Stimulated activated CD4-positive, alpha-beta T cell treated with anti-CD3 and anti-CD28 coated beads, Interleukin-15, amount 100 ng/mL, for 1 hour (primary cell): ENCODE measurements around the gene CFAP57.

Experiments used
- DNase-seq, 2 donors: peaks; one replicate each; pipeline ENCODE4 v3.0.0-alpha.2; 2020; ENCODE audit warnings: low read depth in 1 of 2, low spot score in 1 of 2

CFAP57 gene

DNA sequence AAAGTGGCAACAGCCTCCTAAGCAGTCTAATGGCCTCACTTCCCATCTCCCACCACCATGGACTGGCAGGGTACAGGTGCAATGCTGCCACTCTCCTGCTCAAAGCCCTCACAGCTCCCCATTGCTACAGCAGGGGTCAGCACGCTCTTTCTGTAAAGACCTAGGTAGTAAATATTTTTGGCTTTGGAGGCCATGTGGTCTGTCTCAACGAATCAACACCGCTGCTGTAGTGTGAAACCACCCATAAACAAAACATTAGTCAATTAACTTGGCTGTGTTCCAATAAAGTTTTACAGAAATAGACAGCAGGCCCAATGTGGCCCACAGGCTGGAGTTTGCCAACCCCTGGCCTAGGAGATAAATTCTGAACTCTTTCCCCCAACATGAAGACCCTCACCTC, 53.0 kb downstream of the CFAP57 start:
- no peak for DNase-seq

DNA sequence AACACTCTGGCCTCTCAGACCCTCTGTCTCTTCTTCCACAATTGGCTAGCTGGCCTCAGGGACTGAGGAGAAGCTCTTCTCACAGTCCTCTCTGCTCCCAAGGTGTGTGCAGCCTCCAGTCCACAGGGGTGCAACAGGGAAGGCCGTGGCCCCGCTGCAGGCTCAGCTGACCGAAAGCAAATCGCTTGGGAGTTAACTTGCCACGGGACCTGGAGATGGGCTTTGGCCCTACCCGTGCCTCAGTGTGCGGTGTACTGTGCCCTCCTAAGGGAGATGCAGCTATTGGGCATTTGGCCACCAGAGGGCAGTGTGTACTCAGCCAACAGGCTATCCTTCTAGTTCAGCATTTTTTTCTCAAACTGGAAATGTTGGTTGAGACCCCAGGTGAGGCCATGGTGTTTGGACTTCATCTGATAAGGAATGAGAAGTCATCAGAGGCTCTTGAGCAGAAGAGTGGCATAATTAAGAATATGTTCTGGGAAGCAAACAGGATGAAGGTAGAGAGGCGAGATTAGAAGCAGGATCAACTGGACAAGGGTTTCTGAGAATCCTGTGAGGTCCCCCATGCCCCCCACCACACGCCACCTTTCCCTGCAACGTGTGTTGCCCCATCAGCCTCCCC, 55.1 kb downstream of the CFAP57 start:
- DNase-seq: peak; percentile 60 to 72

DNA sequence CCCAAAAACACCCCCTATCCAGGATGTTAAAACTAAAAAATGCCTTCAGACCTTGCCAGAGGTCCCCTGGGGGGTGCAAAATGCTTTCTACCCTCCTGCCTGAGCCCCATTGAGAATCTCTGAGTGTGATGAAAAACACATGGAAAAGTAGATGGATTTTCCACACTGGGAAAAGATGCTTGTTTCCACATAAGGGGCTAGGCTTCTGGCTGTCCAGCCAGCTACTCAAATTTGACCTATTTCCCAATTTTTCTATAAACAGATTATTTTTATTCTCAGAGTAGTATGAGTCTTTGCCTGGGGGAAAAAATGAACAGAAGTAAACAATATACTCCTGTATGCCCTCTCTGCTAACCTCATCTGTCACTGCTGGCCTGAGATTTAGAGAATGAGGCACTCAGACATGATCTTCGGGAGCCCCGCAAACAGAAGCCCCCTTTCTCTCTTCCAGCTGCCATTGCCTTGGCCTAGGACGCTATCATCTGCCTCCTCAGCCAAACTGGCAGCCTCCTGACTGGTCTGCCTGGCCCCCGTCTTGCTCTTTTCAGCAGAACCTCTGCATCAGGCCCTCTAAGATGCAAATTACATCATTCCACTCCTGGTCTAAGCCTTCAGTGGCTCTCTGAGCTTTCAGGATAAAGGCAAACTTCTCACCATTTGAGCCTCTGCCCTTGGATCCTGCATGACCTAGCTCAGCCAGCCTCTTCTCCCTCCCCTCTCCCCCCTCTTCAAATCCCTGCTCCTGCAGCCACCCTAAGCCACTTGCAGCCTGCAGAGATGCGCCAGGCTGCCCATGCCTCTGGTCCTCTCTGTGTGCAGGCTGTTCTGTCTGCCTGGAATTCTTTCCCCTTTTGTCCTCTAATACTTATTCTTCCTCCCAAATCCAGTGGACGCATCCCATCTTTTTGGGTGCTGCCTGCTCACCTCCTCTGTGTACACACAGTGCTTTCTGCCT, 58.0 kb downstream of the CFAP57 start:
- DNase-seq: no peak

DNA sequence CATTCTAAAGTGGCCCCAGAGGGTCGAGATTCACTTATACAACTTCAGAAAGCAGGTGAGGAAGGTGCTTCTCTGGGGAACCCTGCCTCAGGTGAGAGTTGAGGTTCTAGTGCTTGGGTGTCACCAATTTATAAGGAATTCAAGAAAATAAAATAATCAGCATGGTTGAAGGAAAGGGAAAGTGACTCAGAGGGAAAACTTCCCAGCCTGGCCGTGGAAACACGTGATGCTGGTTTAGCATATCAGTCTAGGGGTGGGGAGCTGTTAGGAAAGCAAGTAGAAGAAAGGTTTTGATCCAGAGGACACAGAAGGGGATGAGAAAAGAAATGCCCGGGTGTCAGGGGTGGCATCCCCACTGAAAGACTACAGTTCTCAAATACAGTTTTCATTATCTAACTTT, 59.9 kb downstream of the CFAP57 start:
- no peak for DNase-seq

DNA sequence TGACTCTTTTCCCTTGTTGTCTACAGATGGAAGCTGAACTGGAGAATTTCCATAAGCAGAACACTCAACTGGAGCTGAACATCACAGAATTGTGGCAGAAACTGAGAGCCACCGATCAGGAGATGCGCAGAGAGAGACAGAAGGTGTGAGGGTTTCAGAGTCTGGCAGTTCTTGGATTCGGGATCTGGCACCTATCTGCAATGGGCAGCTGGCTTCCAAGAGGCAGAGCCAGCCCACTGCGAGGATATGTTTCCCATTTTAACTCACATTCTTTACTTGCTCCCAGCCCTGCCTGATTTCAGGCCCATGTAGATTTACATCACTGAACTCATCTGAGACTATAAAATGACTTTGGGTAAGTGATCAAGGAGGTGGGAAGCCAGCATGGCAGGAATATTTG, 60.4 kb downstream of the CFAP57 start:
- no peak for DNase-seq

DNA sequence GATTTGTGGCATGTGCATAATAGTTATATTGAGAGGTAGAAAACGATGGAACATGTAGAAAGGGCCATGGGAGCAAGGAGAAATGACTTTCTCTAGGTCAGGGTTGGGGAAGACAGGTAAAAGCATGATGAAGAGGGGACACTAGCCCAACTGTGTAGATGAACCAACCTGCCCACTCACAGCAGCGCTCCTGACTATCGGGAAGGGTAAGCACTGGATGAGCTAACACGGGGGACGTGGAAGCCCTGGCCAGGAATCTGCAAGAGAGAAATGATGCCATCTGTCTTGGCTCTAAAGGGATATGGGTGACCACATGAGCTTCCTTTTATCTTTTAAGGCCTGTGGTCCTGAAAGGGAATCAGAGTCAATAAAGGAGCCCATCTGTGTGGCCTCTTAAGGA, 61.5 kb downstream of the CFAP57 start:
- DNase-seq: no peak

DNA sequence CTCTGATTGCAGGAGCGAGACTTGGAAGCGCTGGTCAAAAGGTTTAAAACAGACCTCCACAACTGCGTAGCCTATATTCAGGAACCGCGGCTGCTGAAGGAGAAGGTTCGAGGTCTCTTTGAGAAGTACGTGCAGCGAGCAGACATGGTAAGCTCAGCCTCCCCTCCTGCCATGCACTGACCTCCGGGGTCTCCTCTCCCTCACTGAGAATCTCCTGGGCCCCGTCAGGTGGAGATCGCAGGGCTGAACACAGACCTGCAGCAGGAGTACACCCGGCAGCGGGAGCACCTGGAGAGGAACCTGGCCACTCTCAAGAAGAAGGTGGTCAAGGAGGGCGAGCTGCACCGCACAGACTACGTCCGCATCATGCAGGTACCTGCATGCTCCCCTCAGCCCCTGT, 62.1 kb downstream of the CFAP57 start:
- DNase-seq: no peak

DNA sequence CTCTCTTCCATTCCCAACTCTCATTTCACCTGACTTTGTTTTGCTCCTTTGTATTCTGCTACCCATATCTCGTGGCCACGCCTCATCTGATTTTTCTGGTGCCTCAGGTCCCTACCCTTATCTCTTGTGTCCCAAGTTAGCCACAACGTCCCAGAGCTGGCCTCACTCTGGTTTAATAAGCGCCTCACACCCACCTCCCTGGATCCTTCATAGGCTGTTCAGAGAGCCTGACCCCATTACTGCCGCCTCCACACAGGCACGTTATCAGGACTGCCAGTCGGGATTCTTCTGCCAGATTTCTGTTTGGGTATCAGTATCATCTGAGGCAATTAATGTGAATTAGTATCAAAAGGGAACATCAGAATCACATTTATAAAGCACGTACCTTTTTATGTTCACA, 62.9 kb downstream of the CFAP57 start:
- DNase-seq: no peak

DNA sequence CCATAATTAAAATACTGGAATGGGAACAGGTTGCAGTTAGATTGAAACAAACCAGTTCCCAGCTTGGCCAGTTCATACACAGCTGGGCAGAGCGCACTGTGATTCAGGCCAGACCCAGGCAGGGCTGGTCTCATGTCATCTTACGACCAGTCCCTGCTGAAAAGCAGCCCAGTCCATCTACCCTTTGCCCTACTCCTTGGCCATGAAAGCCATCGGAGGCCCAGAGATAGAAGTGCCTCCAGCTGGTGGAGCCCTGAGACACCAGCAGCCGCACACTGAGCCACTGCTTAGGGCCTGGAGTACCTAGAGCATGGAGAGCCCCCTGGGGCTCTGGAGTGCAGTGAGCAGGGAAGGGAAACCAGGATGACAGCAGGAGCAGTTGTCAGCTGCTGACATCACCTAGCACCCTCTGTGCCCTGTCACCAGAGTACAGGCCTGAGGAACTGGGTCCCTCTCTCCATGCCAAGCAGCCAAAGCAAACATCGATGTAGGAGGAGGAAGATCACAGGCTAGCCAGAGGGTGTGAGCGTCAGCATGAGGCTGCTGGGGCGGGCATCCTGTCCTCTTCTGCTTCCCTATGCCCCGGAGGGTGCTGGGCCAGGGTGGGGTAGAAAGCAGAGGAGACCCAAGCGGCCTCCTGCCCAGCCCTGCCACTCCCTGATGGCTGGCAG, 63.5 kb downstream of the CFAP57 start:
- DNase-seq: no peak

DNA sequence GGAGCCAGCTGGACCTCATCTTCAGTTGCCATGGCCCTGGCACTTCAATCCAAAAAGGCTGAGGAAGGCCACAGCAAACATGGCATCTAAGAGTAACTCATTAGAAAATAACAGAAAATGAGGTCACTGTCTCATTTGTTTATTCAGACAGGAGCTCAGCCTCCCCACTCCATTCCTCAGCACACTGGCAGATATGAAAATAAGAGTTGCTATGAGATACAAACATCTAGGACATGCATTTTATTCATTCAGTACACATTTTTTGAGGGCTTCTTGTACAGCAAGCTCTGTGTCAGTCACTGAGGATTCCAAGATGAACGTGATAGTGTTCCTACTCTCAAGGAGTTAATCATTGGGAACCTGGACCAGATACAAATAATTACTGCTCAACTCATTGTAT, 65.0 kb downstream of the CFAP57 start:
- DNase-seq: no peak

DNA sequence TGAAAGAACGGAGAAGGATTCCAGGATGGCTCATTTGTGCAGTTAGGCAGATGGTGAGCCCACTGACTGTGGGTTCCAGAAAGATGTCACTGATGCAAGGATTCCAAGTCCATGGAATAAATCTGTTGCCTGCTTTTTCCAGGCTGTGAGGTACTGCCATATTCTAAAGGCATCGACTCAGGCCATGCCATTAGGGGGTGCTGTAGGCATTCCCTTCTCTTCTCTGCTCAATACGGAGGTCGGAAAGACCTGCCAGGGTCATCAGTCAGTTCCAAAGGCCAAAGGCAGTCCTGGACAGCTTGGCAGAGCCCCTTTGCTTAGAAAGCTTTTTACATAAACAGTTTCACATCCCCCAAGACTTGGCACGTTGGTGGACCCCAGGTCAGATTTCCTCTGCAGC, 66.0 kb downstream of the CFAP57 start:
- no peak for DNase-seq

DNA sequence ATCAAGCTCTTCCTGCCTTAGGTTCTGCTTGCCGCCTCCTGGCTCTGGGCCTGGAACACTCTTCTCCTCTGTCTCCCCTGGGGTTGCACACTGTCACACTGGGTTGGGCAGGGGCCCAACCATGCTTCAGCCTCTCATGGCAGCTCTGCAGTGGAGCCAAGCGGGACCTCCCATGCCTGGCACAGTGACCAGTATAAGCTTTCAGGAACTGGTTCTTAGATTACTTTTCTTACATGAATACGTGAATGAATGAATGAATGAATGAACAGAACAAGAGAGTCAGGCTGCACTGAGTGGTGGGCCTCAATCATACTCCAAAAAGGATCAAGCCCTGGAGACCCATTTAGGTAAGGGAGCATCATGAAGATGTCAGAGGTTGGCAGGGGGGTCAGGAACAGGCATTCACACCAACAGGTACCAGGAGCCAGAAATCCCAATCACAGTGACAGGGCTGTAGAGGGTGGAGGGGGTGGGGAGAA, 66.9 kb downstream of the CFAP57 start:
- no peak for DNase-seq

DNA sequence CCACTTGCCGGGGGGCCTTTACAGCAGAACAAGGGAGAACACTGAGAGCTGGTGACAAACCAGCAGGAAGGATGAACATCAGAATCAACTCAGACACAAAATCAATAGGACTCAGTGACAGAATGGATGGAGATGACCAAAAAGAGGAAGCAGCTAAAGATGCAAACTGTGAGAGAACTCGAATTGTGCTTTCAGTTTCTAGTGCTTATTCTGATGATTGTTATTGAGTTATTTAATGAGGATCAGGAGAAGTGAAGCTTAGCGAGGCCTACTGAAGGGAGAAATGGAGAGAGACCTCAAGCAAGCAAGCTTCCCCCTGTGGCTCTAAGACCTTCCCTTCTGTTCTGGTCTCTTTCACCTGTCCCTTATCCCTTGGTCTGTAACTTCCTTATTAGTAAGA, 67.4 kb downstream of the CFAP57 start:
- no peak for DNase-seq

DNA sequence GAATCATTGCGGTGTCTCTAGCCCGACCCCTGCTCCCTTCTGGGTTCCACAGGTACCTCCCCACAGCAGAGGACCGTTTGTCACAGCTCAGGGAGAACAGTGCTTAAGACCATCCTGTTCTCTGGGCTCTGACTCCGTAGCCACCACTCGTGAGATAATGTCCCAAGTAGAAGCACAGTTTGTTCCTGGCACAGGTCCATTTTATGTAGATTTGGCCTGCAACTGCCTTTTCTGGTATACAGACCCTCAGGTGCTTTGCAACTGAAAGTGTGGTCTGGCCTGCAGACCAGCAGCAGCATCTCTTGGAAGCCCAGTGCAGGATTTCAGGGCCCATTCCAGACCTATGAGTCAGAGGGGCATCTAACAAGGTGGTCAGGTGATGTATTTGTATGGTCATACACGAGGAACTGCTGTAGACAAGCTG, 69.3 kb downstream of the CFAP57 start:
- DNase-seq: no peak

DNA sequence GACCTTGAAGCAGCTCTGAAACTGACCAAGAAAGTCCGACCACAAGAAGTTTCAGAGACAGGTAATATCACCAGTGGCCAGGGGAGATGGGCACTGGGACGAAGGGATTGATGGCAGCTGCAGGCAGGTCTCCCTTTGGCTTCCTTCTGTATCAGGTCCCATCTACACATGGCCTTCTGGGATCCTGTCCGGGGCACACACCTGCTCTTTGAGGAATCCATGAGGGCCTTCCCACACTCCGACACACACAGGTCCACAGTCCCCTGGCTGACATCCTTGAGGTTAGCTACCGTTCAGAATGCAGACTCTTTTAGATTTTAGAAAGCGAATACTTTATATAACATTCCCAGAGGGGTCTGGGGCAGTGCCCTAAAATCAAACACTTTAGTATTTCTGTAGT, 71.2 kb downstream of the CFAP57 start:
- no peak for DNase-seq

DNA sequence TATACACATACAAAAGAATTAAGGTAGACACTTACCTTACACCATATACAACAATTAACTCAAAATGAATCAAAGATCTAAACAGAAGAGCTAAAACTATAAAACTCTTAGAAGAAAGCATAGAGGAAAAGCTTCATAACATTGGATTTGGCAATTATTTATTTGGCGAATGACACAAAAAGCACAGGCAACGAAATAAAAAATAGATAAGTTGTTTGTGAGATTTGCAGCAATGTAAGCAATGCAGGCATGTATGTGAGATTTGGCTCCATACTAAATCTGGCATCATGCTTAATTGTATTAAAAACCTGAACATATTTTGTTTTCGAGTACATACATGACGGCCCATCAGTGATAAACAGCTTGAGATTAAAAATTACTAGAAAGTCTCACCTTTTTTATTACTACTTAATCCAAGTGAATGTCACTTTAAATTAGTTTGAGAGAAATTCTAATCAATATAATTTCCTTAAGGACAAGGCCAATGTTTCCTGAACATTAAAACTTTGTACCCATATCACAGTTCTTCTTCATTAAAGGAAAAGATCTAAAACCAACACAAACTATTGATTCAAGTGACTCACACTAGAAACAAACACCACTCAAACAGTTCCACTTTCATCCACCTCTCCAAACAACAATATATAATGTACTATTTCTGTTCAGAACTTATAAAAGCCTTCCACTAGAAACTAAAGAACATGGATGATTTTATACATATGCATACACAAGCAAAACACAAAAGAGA, 74.5 kb downstream of the CFAP57 start:
- DNase-seq: no peak

DNA sequence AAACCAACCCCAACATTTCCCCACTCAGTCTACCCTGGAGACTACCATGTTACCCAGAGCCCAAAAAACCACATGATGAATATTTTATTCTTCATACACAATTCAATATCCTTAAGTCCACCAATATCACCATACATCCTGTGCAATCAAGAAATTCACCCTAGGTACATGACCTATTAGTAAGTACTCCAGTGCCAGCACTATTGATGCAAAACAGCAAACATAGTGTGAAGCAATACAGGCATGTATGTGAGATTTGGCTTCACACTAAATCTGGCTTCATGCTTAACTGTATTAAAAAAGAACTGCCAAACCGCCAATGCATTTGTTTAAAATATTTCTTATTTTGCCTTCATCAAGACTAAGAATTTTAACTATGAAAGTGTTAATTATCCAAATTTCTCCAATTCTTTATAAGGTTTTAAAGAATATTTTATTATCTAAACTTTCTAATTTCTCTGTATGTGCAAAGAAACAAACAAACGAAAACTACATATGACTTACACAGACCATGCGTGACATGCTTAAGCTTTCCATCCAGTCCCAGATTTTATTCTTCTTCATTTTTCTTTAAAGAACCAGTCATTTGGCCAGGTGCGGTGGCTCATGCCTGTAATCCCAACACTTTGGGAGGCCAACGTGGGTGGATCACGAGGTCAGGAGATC, 75.3 kb downstream of the CFAP57 start:
- no peak for DNase-seq

DNA sequence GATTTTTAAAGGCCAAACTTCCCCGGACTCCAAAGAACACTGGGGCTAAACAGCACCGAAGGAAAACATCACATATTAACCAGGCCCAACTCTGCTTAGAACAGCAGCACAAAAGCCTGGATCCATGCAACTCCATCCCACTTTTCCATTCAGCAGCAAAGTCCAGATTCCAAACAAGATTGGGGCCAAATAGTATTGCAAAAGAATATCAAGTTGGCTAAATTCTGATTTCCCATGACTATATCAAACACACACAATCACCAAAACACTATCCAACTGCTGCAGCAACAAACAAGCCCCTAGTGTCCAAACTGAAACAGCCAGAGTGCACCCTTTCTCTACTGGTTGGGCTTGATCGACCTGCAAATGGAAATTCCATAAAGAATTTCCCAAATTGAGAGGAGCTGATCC, 78.2 kb downstream of the CFAP57 start:
- no peak for DNase-seq

DNA sequence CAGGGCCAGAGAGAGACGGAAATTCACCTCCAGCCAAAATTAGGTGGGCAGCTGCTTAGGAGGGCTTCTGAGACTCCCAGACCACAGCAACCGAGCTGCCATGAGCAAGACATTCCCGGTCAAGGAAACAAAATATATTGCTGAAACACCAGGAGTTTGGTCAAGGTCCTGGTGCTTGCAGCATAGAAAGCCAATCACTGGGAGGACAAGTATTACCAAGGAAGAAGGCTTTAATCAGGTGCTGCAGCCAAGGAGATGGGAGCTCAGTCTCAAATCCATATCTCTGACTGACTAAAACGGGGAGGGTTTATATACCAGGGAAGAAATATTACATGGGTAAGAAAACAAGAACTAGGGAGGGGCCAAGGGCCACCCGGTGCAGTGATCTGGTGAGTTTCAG, 78.9 kb downstream of the CFAP57 start:
- no peak for DNase-seq

DNA sequence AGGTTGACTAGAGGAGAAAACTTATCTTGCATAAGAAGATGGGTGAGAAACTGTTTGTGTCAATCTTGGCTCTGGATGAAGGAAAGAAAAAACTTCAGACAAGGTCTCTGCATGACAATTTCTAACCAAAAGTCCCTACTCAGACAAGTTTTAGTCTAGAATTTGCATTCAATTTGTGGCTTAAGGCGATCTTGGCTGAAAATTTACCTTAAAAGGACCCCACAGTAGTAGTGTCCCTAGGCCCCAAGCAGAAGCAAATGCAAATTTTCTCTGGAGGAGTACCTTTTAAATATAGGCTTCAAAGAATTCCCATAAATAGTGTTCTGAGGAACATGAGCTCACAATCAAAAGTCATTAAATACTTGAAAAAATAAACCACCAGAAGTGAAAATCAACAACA, 80.1 kb downstream of the CFAP57 start:
- DNase-seq: no peak

DNA sequence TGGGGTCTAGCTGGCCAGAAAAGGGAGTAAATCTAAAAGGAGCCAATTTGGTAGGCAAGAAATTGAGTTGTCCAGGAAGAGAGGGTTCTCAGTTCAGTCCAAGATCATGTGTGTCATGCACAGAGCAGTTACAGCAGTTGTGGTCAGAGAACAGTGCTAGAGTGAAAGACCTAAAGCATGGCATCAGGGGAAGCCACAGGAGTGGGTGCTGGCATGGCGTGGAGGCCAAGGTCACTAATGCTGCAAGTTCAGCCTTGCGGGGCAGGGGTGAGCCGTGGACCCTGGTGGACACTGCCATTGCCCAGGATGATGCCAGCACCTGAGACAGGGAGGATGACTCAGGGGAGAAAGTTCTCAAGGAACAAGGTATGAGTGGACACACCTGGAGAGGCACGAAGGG, 81.0 kb downstream of the CFAP57 start:
- no peak for DNase-seq
